Left ventricle myocardium superior (tissue), 1 donor: ENCODE results near the gene ZNF91. TPM values are rescaled to one million over a fixed set of nuclear protein-coding genes. Genes with fewer than 3 reads are reported as not detected.
"Not testable (repeated sequence)": the region's sequence is repeated elsewhere in the genome, so short reads cannot be mapped to it uniquely, and the experiment has no call there.

Experiments used
- ATAC-seq: fragments of 200-7000 bp; cut with Tn5 transposase; one replicate; pipeline ENCODE4 v1.9.1; 2020; ENCODE audit warnings: mild to moderate bottlenecking, moderate library complexity
- DNase-seq: peaks from one replicate; pipeline ENCODE4 v3.0.0-alpha.2; 2020
- intact Hi-C: fragments of 100-400 bp; cut with micrococcal nuclease; formaldehyde crosslinking; loops from one replicate; pipeline ENCODE4 v1.11.0; 2022
- long read RNA-seq: library from polyadenylated mRNA; unstranded; transcript quantifications from one replicate; pipeline ENCODE4 v2.0.0, GENCODE V29; 2021
- total RNA-seq: library from RNA; stranded (reverse); fragmentation: NEBNext Ultra II Directional; extraction: Animal tissue kit (Norgen Biotek cat#: 25700); gene quantifications from one replicate; pipeline ENCODE4 v1.2.1, GENCODE V29; 2021
- donor health status: DM: no; HTN: yes; CAD: no; lungs with severe emphysema.

Gene ZNF91
- total RNA-seq, result 147 TPM
- long read RNA-seq, full-length matches to known transcripts, result 8 of 47 reads
- long read RNA-seq, partial matches to known transcripts, result 13 of 47 reads
- long read RNA-seq, other reads (novel, unspliced or antisense), result 26 of 47 reads

DNA sequence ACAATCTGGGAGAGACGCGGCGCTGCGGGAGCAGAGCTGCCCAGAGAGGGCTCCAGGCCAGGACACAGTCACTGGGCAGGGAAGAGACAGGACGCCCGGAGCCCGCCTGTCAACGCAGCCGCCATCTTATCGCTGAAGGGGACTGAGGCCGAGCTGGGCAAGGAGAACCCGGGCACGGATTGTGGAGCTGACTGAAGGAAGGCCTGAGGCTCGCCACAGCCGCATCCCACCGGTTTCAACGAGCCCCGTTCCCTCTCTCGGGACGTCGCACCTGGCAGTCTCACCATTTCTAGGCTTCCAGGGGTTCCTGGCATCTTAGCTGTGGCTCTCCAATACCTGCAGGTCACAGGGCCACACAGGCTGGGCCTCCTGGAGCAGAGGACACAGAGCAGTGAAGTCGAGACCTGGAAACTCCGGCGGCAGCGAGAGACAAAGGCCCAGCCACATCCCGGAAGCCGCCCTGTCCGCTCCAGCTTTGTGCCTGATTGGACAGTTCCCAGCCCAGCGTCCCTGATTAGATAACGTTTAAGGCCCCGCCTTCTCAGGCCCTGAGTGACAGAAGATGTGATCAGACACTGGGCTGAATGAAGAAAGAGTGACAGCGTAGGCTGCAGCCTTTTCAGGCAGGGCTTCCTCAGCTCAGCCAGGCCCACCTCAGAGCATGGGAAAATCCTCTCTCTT lies at the start of gene ZNF91:
TSS of gene ZNF91 (minus strand) at position 431 of the 681 bp plus-strand sequence. CDS start at position 314, 117 bp downstream.
- intact Hi-C loops, result no loop called here
- peak; percentile 96 for ATAC-seq
- DNase-seq, result peak; percentile 95

DNA sequence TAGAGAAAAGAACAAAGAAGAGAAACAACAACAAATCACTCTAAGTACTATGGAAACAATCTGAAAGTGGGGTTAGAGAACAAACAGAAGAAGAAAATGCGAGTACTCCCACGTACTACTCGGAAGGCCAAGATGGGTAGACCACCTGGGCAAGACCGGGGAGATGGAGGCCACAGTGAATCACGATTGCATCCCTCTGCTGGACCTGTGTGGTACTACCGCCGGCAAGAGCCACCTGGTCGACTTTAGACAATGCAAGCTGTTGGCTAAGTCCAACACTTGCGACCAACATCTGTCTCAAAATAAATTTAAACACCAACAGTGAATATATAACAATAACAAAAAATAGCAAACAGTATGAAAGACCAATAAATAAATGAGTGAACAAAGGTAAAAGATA lies 45.5 kb upstream of the ZNF91 start:
- intact Hi-C loops, result no loop called here
- ATAC-seq (no peak), DNase-seq (no peak)

DNA sequence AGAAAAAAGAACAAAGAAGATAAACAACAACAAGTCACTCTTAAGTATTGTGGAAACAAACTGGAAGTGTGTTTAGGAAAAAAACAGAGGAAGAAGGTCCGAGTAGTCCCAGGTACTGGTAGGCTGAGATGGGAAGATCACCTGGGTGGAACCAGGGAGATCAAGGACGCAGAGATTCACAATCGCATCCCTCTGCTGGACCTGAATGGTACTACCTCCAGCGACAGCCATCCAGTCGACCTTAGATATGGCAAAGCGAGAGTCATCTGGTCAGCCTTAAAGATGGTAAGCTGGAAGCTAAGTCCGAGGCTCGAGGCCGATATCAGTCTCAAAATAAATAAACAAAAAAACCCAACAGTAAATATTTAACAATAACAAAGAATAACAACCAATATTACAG lies 44.9 kb upstream of the ZNF91 start:
- intact Hi-C loops, result no loop called here
- DNase-seq (no peak), ATAC-seq (no peak)

DNA sequence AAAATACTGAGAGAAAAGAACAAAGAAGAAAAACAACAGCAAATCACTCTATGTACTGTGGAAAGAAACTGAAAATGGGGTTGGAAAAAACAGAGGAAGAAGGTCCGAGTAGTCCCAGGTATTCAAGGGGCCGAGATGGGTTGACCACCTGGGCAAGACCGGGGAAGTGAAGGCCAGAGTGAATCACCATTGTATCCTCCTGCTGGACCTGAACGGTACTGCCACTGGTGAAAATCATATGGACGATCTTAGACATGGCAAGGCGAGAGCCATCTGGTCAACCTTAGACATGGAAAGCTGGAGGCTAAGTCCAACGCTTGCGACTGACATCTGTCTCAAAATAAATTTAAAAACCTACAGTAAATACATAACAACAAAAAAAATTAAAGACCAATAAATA lies 44.4 kb upstream of the ZNF91 start:
- DNase-seq (no peak), ATAC-seq (no peak)
- intact Hi-C loops, result no loop called here

DNA sequence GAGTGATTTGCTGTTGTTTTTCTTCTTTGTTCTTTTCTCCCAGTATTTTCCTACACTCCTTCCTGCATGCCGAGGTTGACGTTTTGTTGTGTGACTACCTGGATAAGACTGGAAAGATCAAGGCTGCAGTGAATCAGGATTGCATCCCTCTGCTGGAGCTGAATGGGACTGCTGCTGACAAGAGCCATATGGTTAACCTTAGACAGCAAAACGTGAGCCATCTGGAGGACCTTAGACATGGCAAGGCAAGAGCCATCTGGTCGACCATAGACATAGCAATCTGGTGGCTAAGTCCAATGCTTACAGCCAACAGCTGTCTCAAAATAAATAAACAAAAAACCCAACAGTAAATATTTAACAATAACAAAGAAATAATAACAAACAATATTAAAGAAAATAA lies 42.6 kb upstream of the ZNF91 start:
- DNase-seq (no peak), ATAC-seq (no peak)
- intact Hi-C loops, result no loop called here

DNA sequence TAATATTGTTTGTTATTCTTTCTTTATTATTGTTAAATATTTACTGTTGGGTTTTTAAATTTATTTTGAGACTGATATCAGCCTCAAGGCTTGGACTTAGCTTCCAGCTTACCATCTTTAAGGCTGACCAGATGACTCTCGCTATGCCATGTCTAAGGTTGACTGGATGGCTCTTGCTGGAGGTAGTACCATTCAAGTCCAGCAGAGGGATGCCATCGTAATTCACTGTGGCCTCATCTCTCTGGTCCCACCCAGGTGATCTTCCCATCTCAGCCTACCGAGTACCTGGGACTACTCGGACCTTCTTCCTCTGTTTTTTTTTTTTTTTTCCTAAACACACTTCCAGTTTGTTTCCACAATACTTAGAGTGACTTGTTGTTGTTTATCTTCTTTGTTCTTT lies 41.7 kb upstream of the ZNF91 start:
- DNase-seq (no peak), ATAC-seq (no peak)
- intact Hi-C loops, result no loop called here

DNA sequence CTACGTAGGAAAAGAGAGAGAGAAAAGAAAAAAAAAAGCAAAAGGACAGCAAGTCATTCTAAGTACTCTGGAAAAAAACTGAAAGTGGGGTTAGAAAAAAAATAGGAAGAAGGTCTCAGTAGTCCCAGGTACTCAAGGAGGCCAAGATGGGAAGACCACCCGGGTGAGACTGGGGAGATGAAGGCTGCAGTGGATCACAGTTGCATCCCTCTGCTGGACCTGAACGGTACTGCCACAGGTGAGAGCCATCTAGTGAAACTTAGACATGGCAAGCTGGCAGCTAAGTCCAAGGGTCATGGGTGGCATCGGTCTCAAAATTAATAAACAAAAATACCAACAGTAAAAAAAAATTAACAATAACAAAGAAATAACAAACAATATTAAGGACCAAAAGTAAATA lies 41.0 kb upstream of the ZNF91 start:
- ATAC-seq, result no peak
- intact Hi-C loops, result no loop called here
- DNase-seq, result no peak

DNA sequence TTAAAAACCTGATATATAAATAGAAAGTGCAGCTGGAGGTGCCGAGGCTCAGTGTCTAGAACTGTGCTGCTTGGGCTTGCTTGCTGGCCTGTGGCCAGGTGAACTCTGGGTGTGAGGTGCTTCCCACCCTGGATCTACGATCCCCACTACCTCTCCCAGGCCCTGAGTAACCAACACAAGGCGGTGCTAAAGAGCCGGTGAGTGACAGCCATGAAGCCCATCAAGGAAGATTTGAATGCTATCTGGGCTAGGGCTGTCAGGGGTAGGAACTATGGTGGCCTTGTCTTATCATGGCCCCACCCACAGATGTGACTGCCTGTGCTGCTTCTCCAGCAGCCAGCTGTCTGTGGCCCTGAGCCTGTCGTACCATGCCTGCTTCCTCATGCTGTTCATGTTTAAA lies 25.6 kb upstream of the ZNF91 start:
- intact Hi-C loops, result no loop called here
- ATAC-seq (no peak), DNase-seq (no peak)

DNA sequence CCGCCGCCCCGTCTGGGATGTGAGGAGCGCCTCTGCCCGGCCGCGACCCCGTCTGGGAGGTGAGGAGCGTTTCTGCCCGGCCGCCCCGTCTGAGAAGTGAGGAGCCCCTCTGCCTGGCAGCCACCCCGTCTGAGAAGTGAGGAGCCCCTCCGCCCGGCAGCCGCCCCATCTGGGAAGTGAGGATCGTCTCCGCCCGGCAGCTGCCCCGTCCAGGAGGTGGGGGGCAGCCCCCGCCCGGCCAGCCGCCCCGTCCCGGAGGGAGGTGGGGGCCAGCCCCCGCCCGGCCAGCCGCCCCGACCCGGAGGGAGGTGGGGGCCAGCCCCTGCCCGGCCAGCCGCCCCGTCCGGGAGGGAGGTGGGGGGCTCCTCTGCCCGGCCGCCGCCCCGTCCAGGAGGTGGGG lies 24.0 kb upstream of the ZNF91 start:
- intact Hi-C loops, DNase-seq, ATAC-seq: not testable (repeated sequence)

DNA sequence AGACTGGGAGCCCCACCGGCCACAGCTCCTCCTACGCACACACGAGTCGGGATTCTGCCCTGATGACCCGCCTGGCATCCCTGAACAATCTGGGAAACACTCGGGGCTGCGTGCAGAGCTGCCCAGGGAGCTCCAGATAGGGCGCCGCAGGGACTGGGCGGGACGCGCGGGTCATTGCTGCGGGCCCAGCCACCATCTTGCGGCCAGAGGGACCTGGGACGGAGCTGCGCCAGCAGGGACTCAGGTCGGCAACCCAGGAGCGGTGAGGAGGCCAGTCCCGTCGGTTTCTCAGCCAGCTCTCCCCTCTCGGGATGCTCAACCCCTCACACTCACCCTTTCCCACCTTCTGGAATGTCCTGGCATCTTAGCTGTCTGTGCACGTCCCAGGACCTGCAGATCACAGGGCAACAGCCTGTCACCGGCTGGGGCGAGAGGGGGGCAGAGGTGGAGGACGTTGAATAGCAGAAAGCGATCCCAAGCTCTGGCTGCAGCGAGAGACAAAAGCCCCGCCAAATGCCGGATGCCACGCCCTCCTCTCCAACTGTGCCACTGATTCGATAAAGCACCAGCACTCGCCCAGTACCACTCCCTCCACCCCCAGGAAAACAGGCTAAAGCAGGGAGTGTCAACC lies 20.4 kb upstream of the ZNF91 start:
- DNase-seq, result peak; percentile 54
- intact Hi-C loops, result no loop called here
- peak; percentile 95 for ATAC-seq

DNA sequence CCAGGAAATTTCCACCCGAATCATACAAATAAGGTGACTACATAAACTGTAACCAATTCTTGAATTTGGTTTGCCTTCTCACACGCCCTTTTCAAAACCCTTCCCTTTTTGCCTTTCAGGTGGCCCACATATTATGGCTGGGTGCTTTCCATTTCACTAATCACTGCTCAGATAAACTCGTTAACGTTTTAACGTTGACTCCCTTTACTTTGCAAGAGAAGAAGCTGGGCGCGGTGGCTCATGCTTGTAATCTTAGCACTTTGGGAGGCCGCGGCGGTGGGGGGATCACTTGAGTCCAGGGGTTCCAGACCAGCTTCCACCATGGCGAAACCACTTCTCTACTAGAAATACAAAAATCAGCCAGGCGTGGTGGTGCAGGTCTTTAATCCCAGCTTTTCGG lies 19.8 kb upstream of the ZNF91 start:
- intact Hi-C loops, result no loop called here
- ATAC-seq, result no peak

DNA sequence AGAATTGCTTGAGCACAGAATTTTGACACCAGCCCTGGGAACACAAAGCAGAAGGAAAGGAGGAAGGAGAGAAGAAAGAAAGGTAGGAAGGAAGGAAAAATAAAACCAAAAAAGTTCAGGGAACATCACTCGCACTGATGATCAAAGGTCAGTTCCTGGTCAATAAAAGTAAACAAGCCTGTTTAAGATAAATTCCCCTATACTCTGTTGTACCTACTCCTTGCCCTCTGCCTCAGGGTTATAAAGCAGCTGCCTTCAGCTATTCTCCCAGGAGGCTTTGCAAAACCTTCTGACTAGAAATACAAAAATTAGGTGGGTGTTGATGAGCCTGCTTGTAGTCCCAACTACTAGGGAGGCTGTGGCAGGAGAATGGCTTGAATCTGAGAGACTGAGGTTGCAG lies 14.9 kb upstream of the ZNF91 start:
- intact Hi-C loops, result no loop called here
- ATAC-seq, result no peak

More for the DNA sequence above, 19.8 kb upstream of the ZNF91 start:
- no peak for DNase-seq

DNA sequence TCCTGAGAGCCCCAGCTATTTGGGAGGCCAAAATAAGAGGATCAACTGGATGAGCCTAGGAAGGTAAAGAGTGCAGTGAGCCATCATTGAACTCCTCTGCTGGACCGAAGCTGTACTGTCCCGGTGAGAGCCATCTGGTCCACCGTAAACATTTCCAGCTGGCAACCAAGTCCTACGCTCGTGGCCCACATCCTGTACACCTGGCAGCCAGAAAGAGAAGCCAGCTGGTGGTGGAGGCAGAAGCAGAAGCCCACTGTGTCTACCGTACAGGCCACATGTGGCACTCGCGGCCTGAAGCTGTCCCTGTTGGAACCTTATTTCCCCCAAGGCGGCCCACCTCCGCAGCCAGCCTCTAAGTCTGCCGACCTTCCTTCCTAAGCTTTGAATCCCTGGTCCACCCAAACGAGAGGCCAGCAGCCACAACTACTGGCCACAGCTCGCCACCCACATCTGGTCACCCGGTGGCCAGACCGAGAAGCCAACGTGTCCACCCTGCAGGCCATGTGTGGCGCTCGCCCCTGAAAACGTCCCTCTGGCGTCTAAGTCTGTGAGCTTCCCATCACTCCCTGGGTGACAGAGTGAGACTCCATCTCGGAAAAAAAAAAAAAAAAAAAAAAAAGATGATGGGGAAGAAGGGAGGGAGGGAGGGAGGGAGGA lies 14.2 kb upstream of the ZNF91 start:
- ATAC-seq, result no peak
- no peak for DNase-seq
- intact Hi-C loops, result no loop called here

More for the DNA sequence above, 14.9 kb upstream of the ZNF91 start:
- DNase-seq, result no peak

DNA sequence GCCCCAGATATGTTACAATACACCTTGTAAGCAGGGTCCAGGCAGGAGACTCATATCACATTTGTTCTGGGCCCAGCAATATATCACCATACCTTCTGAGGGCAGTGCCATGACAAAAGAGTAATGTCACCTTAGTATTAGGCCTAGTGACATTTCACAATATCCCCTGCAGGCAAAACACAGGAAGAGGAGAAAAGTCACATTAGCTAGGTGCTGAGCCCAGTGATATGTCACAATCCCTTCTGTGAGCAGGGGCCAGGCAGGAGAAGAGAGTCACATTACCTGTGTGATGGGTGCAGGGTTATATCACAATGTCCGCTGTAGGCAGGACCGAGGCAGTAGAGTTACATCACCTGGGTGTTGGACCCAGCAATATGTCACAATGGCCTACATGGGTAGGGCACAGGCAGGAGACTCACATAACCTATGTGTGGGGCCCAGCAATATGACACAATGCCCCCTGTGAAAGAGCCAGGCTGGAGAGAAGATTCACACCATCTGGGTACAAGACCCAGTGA lies 12.4 kb upstream of the ZNF91 start:
- intact Hi-C loops, result no loop called here
- ATAC-seq, result no peak
- DNase-seq, result no peak

DNA sequence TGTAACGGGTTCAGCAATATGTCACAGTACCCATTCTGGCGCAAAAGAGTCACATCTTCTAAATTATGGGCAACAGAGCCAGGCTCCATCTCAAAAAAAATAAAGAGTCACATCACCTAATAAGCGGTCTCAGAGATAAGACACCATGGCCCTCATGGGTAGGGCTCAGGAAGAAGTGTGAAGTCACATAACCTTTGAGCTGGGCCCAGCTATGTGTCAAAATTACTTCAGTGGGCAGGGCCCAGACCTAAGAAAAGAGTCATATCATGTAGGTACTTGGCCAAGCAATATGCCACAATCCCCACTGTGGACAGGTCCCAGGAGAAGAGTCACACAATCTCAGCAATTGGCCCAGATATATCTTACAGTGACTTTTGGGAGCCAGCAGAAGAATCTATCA lies 11.4 kb upstream of the ZNF91 start:
- no peak for DNase-seq
- no peak for ATAC-seq
- intact Hi-C loops, result no loop called here

DNA sequence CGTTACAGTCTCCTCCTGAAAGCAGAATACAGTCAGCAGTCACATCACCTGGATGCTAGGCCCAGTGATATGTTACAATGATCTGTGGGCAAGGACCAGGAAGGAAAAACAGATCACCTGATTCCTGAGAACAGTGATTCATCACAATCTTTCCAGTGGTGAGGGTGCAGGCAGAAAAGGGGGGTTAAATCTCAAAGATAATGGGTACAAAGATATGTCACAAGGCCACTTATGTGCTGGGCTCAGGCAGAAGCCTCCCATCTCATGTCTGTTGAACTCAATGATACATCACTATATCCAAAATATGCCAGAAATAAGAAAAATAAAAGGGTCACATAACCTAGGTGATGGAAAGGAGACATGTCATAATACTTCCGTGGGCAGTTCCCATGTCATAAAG lies 10.8 kb upstream of the ZNF91 start:
- ATAC-seq (no peak), DNase-seq (no peak)
- intact Hi-C loops, result no loop called here

DNA sequence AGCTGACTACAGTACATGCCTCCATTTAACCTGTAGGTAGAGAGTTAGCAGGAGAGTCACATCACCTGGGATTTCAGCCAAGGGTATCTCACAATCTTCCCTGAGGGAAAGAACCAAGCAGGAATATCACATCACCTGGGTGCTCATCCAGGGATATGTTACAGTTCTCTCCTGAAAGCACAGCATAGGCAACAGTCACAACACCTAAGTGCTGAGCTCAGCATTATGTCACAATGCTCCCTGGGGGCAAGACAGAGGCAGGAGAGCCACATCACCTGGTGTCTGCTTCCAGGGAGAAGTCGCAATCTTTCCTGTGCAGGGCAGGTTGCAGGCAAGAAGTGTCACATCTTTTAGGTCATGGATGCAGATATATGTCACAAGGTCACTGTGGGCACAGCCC lies 9.4 kb upstream of the ZNF91 start:
- no peak for ATAC-seq
- intact Hi-C loops, result no loop called here
- DNase-seq, result no peak

DNA sequence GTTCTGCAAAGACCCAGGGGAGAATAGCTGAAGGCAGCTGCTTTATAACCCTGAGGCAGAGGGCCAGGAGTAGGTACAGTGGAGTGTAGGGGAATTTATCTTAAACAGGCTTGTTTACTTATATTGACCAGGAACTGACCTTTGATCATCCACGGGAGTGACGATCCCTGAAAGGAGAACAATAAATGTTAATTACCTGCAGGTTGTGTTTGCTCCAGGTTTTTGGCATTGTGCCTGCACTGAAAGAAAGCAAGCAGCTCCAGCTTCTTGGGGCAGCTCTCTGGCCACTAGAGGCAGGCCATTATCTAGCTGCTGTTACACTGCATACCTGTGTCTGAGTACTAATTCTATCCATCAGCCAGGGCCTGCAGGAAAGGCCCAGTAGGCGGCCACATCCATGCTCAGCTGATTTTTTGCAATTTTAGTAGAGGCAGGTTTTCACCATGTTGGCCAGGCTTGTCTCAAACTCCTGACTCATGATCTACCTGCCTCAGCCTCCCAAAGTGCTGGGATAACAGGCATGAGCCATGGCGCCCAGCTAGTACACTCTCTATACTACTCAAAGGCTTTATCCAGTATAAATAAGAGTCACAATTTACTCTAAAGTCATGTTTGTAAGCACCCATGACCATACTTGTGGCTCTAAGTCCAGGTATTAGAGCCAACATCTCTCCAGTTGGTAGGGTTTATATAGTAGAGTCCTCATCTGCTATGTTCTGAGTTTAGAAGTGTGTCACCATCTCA lies 8.5 kb upstream of the ZNF91 start:
- ATAC-seq (no peak), DNase-seq (no peak)
- intact Hi-C loops, result no loop called here

DNA sequence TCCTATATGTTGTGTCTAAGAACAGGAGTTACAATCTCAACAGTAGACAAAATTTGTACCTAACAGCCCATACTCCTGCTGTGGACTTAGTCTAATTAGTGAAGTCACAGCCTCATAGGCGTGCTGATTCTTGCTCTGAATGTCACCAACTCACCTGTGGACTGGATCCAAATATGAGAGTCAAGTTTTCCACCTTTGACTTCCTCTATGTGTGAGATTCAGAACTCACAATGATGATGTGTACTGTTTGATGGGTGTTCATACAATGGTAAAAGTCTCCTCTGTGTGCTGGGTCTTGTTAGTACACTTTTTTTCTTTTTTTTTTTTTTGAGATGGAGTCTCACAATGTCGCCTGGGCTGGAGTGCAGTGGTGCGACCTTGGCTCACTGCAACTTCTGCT lies 7.8 kb upstream of the ZNF91 start:
- no peak for DNase-seq
- intact Hi-C loops, result no loop called here
- ATAC-seq, result no peak

DNA sequence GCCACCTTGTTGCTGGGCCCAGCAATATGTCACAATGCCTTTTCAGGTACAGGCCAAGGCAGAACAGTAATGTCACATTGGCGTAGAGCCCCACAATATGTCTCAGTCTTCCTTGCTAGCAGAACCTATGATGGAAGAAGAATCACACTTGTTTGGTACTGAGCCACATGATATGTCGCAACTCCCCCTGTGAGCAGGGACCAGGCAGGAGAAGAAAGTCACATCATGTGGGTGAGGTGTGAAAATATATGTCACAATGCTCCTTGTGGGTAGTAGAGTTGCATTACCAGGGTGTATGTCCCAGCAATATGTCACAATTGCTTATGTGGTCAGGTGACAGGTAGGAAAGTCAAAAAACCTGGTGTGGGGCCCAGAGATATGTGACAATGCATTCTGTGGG lies 7.1 kb upstream of the ZNF91 start:
- ATAC-seq (no peak), DNase-seq (no peak)
- intact Hi-C loops, result no loop called here
